GM18519 (cell line): ENCODE measurements around the gene LRRC2.
"Not testable (repeated sequence)": the region's sequence is repeated elsewhere in the genome, so short reads cannot be mapped to it uniquely, and the experiment has no call there.

Source experiments
- ATAC-seq: cut with Tn5 transposase; IDR thresholded peaks from one replicate; pipeline ENCODE4 v1.9.1; 2021; ENCODE audit warnings: mild to moderate bottlenecking, moderate library complexity; ENCODE audit not compliant: unreplicated experiment, low FRiP score

LRRC2 gene

DNA sequence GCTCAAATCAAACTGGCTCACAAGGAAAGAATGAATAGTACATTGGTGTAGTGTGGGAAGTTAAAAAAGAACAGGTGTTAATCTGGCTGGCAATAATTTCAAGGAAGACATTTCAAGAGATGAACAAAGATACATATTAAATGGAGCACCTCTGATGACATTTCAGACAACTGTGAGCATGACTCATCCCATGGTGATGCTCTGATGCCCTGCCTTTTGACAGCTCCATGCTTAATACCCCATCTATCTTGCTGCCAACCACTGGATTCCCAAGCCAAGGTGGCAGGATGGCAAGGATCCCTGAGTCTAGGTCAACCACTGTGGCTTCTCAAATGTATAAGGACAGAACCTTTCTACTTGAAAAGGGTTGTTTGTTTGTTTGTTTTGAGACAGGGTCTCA is 29.3 kb downstream of the LRRC2 start:
- ATAC-seq = no peak

DNA sequence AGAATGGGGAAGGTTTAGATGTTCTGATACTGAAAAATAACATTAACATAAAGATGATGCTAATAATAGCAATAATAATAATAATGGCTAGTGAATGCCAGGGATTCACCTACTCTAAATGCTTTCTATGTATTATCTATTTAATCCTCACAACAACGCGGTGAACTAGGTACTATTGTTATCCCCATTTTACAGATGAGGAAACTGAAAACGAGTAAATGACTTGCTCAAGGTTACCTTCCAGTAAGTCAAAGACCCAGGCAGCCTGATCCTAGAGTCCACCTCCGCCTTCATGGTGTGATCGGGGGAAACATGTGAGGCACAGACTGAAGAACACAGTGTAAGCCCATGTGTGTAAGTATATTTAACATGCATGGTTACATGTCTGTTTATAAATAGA is 30.4 kb downstream of the LRRC2 start:
- ATAC-seq = no peak

DNA sequence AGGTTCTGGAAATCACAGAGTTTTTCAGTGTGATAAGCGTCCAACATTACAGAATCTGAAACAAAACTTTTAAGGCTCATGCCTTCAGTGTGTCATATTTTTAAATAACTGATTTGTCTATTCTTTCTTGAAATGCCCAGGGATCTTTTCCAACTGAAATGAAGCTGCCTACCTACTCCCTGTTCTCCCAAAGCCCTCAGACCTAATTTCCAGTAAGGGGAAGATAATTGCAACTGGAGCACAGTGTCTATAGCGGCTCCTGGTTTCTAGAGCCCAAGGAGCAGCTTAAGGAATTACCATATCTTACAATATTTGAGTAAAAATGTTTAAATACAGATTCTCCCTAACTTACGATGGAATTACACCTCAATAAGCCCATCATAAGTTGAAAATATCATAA is 33.0 kb downstream of the LRRC2 start:
- ATAC-seq = no peak

GRCh38 chr3:46527239-46527638 is 38.9 kb downstream of the LRRC2 start:
- no peak for ATAC-seq

DNA sequence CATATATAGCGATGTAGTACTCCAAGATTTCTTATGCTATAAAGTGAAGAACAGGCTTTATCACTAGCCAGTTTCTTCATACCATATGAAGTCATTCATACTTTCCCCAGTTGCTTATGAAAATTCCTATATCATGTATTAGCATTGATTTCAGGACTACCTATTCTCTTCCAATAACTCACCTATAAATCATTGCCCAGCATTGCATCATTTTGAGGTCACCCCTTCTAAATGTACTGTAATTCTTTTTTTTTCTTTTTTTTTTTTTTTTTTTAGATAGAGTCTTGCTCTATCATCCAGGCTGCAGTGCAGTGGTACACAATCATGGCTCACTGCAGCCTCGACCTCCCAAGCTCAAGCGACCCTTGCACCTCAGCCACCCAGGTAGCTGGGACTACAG is 41.3 kb downstream of the LRRC2 start:
- ATAC-seq = no peak

DNA sequence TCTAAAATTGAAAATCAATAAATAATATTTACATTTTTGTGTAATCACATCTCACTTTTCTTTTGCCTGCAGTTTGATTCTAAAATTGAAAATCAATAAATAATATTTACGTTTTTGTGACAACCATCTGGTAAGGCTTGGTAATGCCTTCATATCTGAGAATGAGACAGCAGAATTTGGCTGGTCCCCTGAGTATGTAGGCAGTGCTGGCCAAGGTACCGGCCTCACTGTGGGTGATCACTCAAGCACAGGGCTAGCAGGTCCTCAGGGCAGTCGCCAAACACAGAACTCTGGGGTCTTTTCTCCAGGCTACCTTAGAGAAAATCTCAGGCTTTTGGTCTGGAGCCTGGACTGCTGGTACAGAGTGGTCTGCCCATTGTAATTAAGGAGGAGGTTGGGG is 42.1 kb downstream of the LRRC2 start:
- ATAC-seq = no peak

DNA sequence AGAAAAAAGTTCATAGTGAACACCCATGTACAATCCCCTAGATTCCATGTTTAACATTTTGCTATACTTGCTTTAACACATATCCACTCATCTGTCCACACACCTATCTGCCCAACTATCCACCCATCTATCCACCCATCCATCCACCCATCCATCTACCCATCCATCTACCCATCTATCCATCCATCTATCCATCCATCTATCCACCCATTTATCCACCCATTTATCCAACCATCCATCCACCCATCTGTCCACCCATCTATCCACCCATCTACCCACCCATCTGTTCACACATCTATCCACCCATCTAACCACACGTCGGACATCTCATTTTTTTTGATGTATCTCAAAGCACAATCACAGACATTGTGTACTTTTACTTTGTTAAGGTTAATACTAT is 42.5 kb downstream of the LRRC2 start:
- no peak for ATAC-seq

GRCh38 chr3:46522201-46522600 is 43.9 kb downstream of the LRRC2 start:
- not testable (repeated sequence) for ATAC-seq

DNA sequence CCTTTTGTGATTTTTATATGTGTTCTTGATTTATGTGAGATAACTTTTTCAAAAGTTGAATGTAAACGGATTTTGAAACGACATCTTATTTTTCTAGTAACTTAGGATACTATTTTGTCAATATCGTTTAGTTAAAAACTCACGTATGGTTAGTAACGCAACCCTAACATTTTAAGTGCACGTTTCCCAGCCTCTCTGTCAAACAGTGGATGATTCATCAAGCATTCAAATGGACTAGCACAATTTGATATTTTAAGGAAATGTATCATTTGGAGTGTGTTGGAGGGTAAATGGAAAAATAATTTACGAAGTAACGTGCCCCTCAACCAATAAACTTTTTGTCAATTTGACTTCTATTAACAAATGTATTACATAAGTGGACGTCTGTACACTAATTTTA is 45.0 kb downstream of the LRRC2 start:
- ATAC-seq = no peak

DNA sequence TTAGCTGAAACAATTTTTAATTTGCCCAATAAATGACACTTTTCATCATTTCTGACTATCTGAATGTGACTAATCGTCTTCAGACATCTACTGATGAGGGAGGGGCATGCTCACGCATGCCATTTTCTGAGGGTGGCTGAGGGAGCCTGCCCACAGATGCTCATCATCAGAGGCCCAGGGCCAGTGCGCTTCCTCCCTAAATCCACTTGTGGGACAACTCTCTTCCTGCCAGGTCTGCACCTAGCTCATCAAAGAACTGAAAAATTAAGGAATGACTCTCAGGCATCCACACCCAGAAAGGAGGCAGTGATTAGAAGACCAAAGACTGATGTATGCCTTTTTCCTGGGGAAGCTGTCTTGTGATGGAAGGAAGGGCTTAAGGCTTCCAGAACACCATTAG is 45.6 kb downstream of the LRRC2 start:
- ATAC-seq = no peak

GRCh38 chr3:46519952-46520351 is 46.1 kb downstream of the LRRC2 start:
- no peak for ATAC-seq

DNA sequence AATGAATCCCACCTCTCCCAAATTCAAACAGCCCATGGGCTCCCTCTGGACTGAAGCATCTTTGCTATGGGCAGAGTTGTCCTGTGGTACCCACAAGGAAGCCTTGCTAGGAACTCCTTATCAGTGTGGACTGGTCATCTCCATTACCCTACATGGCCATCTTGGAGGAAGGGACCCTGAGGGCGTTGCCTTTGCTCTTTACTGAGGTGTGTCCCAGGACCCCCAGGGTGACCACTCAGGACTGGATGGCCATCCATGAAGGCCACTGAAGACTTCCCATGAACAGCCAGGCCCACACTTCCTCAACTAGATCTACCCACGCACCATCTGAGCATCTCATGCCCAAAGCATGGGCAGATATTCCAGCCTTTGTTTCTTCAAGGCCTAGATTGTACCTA is 48.3 kb downstream of the LRRC2 start:
- ATAC-seq = no peak

- no peak for ATAC-seq
Measured at GRCh38 chr3:46517016-46517783, 48.9 kb downstream of the LRRC2 start.

GRCh38 chr3:46516521-46516920 is 49.6 kb downstream of the LRRC2 start:
- no peak for ATAC-seq

DNA sequence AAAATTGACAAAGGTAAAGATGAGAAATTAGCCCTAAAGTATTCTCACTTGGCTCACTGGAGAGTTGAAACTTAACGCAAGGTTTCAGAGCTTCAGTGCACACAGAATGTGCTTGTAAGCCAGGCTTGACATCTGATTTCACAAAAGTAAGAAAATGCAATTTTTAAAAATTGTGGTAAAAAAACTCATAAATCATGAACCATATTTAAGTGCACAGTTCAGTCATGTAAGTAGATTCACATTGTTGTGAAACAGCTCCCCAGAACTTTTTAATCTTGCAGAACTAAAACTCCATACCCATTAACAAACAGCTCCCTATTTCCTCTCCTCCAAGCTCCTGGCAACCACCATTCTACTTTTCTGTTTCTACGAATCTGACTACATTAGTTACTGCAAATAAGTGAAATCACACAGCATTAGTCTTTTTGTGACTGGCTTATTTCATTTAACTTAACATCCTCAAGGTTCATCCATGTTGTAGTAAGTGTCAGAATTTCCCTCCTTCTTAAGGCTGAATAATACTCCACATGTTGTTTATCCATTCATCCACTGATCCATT is 53.8 kb downstream of the LRRC2 start:
- ATAC-seq = no peak

GRCh38 chr3:46509661-46510187 is 56.4 kb downstream of the LRRC2 start:
- ATAC-seq = no peak

DNA sequence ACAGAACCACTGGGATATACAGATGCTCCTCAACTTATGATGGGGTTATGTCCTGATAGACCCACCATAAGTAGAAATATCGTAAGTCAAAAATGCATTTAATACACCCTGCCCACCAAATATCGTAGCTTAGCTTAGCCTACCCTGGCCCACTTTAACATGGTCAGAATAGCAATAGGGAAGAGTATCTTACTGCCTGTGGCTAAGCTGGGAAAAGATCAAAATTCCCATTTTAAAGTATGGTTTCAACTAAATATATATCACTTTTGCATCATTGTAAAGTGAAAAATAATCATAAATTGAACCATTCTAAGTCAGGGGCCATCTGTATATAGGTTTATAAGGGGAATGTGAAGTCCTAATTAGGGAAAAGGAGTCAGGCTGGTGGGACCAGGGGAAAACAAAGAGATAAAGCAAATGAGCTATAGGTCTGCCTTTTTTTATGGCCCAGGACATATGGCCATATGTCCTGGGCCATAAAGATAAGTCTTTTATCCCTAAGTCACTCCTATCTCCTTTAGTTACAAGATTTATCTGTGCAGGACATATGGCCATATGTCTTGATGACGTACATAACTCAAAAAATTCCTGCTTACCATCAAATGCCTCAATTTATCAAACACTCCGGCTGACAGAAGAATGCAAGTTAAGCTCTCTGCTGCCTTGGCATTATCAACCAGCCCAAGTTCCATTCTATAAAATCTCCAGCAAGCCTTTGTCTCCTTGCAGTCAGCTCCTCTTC is 57.1 kb downstream of the LRRC2 start:
- no peak for ATAC-seq

GRCh38 chr3:46506526-46506925 is 59.6 kb downstream of the LRRC2 start:
- ATAC-seq = no peak

DNA sequence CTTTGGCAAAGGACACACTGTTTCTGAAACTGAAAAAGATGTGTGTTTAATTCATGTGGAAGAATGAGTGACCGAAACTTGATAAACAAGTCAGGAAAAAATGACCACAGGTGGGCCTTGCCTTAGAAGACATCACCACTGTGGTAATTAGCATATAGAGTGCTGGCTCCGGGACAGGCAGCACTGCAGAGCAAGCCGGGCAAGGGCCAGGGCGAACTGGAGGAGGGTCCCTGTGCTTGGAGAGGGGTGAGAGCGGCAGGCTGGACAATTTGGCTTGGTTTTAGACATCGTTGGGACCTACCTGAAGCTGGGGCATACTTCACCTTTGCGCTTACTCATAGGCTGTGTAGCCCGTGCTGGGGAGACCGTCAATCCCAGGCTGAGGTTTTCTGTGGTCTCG is 60.1 kb downstream of the LRRC2 start:
- ATAC-seq = no peak

- no peak for ATAC-seq
Measured at GRCh38 chr3:46504789-46505188, 61.3 kb downstream of the LRRC2 start.

DNA sequence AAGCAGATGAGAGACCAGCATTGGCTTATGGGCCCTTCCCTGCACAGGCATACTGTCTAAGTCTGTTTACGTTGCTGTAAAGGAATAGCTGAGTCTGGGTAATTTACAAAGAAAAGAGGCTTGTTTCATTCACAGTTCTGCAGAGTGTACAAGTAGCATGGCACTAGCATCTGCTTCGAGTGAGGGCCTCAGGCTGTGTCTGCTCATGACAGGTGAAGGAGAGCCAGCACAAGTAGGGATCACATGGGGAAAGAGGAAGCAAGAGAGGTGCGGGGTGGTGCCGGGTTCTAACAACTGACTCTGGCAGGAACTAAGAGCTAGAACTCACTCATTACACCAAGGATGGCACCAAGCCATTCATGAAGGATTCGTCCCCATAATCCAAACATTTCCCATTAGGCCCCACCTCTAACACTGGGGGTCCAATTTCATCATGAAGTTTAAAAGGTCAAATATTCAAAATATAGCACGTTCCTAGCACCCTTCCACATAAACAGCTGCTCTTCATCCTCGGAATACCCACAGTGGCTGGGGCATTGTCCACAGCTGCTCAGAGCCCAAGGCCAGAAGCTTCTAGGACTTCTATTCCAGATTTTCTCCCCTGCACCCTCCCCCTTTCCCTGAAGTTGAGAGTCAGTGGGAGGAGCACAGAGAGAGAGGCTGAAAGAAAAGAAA is 62.8 kb downstream of the LRRC2 start:
- ATAC-seq = no peak
